HG02678 (cell line): ENCODE measurements around the gene ATOH8.

Experiments
- ATAC-seq: cut with Tn5 transposase; IDR thresholded peaks from one replicate; pipeline ENCODE4 v1.9.1; 2021; ENCODE audit warnings: mild to moderate bottlenecking, moderate library complexity; ENCODE audit not compliant: unreplicated experiment

The ATOH8 gene

GRCh38 chr2:85718009-85718391 is 35.8 kb upstream of the ATOH8 start:
- ATAC-seq, result no peak

GRCh38 chr2:85718885-85719492 is 34.8 kb upstream of the ATOH8 start:
- no peak for ATAC-seq

- ATAC-seq, result no peak
Observed at GRCh38 chr2:85719609-85720240, 34.1 kb upstream of the ATOH8 start.

- no peak for ATAC-seq
Observed at GRCh38 chr2:85720533-85720932, 33.3 kb upstream of the ATOH8 start.

GRCh38 chr2:85721641-85722040 is 32.1 kb upstream of the ATOH8 start:
- ATAC-seq, result no peak

- no peak for ATAC-seq
Observed at GRCh38 chr2:85722519-85722918, 31.3 kb upstream of the ATOH8 start.

- no peak for ATAC-seq
Observed at GRCh38 chr2:85723707-85724360, 30.0 kb upstream of the ATOH8 start.

- no peak for ATAC-seq
Observed at GRCh38 chr2:85724731-85725181, 29.0 kb upstream of the ATOH8 start.

GRCh38 chr2:85725451-85725850 is 28.3 kb upstream of the ATOH8 start:
- no peak for ATAC-seq

- no peak for ATAC-seq
Observed at GRCh38 chr2:85727798-85728197, 26.0 kb upstream of the ATOH8 start.

- ATAC-seq, result no peak
Observed at GRCh38 chr2:85728342-85728741, 25.4 kb upstream of the ATOH8 start.

- ATAC-seq, result peak; percentile 74
Observed at GRCh38 chr2:85728883-85729824, 24.6 kb upstream of the ATOH8 start.

- no peak for ATAC-seq
Observed at GRCh38 chr2:85729825-85730510, 23.8 kb upstream of the ATOH8 start.

- ATAC-seq, result no peak
Observed at GRCh38 chr2:85730686-85731230, 23.0 kb upstream of the ATOH8 start.

GRCh38 chr2:85731606-85732005 is 22.2 kb upstream of the ATOH8 start:
- ATAC-seq, result no peak

GRCh38 chr2:85732467-85733120 is 21.2 kb upstream of the ATOH8 start:
- ATAC-seq, result no peak

- ATAC-seq, result no peak
Observed at GRCh38 chr2:85733121-85733960, 20.4 kb upstream of the ATOH8 start.

GRCh38 chr2:85734015-85734414 is 19.8 kb upstream of the ATOH8 start:
- no peak for ATAC-seq
